DMS 273 (cell line): Measurements from ENCODE around the gene TMEM59L.
A peak's percentile ranks its signal among the peaks of the same experiment; 100 is the strongest.

Source experiments
- DNase-seq: peaks from one replicate; lab custom pipeline; 2025; ENCODE audit not compliant: unreplicated experiment; lab: John Stamatoyannopoulos, UW

Gene TMEM59L

DNA sequence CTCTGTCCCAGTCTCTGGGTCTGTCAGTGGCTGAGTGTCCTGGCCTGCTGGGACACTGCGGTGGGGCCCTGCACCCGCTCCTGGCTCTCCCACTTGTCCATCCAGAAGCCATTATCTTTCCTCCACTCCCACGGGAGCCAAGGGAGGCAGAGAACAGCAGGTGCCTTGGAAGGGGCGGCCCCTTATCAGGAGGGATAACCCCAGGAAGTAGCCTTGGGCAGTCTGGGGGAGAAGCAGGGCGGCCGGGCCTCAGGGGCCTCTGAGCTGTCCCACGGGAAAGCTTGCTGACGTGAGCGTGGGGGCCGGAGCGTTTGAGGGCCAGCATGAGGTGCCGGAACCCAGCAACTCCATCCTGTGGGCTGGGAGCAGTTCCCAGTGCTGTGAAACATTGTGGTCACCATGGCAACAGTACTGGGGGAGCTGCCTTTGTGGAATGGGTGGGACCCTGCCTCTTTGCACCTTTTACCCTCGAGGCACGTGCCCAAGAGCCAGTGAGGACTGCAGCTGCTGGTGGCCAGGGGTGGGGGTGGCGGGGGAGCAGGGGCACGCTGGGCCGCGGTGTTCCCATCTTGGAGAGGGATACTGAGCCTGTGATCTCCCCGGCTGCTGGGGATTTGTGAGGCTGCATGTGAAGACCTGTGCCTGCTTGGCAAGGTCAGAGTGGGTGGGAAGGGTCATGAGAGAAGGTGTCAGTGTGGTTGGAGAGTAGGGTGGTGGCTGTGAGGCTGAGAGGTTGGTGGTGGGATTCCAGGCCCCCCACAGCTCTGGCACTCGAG, 45.1 kb downstream of the TMEM59L start:
- peak; percentile 69 for DNase-seq

GRCh38 chr19:18658366-18658855, 45.7 kb downstream of the TMEM59L start:
- DNase-seq: no peak

- peak; percentile 29 for DNase-seq
These were observed 46.8 kb downstream of the TMEM59L start for GRCh38 chr19:18659281-18660050.

GRCh38 chr19:18660051-18660910, 47.6 kb downstream of the TMEM59L start:
- DNase-seq: no peak

GRCh38 chr19:18660939-18661670, 48.4 kb downstream of the TMEM59L start:
- no peak for DNase-seq

DNA sequence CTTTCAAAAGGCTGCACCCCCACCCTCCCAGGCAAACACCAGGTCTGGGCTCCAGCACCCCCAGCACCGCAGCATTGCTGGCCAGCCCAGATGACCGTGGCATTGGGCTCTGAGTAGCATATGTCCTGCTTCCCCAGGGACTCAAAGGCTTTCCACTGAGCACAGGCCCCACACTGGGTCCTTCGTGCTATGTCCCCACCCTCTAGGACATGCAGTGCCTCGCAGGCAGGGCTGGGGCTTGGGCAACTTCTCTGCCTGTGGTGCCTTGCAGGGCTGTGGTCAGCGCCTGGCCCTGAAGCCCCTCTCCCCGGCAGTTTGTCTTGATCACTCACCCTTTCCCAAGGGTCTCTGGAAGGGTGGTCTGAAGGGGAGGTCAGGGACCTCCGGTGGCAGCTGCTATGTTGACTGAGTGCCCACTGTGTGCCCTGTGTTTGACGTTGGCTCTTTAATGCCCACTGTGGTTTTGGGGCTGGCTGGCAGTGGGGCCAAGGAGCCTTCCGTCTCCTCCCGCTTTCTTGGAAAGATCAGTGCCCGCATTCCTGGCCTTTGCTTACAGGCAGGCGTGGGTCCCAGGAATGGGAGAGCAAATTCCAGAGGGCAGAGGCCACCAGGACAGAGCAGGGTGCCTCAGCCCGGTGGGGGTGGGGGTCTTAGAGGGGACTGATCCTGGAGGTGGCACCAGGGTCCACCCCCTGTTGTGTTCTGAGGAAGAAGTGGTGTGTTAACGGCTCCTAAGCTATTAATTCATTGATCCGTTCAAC, 50.5 kb downstream of the TMEM59L start:
- DNase-seq: no peak

- DNase-seq: no peak
These were observed 51.4 kb downstream of the TMEM59L start for GRCh38 chr19:18663940-18664530.

DNA sequence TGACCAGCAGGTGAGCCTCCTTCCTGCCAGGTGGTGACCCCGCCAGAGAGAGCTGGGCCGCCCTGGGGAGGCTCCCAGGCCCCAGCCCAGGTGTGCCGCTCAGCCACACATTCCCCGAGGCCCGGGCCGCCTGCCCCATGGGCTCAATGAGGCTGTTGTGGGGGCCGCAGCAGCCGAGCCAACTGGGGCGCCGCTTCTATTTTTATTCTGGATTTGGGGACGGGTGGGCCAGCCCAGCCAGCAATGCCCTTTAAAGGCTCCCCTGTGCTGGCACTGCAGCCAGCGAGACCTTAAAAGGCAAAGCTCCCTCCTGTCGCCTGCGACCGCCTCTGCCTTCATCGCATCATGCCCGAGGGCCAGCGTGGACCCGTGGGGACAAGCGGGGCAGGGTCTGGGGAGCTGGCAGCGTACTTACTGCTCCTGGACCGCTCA, 53.1 kb downstream of the TMEM59L start:
- DNase-seq: no peak

- DNase-seq: no peak
These were observed 53.6 kb downstream of the TMEM59L start for GRCh38 chr19:18666317-18666716.

DNA sequence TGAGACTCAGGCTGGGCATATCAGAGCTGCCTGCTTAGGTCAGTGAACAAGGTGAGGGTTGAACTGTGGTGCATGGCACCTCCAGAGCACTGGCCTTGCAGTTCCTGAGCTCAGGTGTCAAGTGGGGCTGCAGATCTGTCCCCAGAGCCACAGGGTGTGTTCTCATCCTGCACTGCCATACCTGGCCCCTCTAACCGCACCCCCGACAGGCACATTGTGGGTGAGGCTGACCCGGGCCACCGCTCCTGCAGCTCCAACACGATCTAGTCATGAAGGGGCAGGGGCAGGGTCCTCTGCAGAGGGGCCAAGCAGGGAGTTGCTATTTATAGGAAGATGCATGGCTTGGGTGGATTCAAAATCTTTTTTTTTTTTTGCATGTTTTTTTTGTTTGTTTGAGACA, 54.1 kb downstream of the TMEM59L start:
- DNase-seq: no peak

- DNase-seq: no peak
These were observed 55.0 kb downstream of the TMEM59L start for GRCh38 chr19:18667531-18668251.

DNA sequence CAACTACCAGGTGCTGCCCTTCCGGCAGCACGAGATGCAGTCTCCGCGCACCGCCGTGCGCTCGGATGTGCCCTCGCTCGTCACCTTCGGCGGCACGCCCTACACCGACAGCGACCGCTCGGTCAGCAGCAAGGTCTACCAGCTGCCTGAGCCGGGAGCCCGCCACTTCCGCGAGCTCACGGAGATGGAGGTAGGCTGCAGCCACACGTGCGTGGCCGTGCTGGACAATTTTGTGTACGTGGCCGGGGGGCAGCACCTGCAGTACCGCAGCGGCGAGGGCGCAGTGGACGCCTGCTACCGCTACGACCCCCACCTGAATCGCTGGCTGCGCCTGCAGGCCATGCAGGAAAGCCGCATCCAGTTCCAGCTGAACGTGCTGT, 55.6 kb downstream of the TMEM59L start:
- DNase-seq: no peak

- DNase-seq: no peak
These were observed 56.3 kb downstream of the TMEM59L start for GRCh38 chr19:18668744-18669523.

DNA sequence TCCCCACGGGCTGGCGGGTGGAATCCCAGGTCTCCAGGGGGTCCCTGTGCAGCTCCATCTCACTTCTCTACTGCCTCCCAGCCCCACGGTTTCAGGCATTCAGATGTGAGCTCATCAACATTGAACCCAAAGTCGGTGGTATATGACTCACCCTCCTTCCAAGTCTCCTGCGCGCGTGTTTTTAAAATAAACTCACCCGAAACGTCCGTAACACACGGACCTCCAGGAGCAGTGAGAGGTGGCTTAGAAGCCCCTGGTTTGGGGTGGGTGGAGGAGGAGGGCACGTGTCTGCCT, 56.8 kb downstream of the TMEM59L start:
- no peak for DNase-seq

GRCh38 chr19:18669883-18670282, 57.2 kb downstream of the TMEM59L start:
- DNase-seq: no peak

DNA sequence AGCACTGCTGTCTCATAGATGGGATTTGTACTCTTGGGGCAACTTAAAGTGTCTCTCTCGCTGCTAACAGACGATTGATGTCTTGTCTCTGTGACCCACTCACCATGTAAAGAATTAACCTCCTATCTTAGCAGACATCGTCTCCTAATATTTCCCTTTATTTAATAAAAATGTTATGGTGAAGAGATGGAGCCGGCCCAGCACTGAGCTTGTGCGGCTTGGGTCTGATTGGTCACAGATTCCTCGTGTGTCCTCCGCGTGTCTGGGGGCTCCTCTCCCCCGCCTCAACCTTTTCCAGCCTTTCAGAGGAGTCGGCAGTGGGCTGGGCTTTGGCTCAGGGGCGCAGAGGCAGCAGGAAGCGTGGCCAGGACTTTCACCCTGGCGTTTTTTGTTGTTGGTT, 57.6 kb downstream of the TMEM59L start:
- DNase-seq: no peak
